ENCODE results near the gene STX7. TPM values are rescaled to one million over a fixed set of nuclear protein-coding genes. Genes with fewer than 3 reads are reported as not detected.
A peak's percentile ranks its signal among the peaks of the same experiment; 100 is the strongest.

The STX7 gene
- total RNA-seq, 3 donors from 2014 or later, result 28.5 to 67.4 (median 37.8) TPM

DNA sequence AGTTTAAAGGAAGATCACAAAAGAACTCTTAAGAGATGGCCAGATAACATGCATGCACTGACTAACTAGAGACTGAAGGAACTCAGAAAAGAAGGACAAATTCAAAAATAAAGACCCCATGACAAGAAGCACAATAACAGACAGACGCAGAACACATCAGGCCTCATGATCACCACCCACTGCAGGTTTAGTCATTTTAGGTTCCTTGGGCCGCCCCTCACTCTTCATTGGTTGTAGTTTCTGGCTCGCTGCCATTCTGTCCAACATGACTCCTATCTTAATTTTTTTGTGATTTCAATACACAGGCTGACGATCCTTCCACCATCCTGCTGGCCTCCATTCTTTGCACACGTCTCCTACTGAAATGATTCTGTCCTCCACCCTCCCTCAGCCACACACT lies 21.6 kb downstream of the STX7 start:
- no peaks in the 10 kb centered on the region for H3K27me3 ChIP-seq
- intact Hi-C loops (cut with DNase I; ENCODE audit: low total_unique reads), result no loop called here
- DNase-seq (ENCODE audit: low spot score in 2 of 2), result no peak
- H3K9me3 ChIP-seq, result no peaks in the 10 kb centered on the region
- TF ChIP-seq, protein P1, sequence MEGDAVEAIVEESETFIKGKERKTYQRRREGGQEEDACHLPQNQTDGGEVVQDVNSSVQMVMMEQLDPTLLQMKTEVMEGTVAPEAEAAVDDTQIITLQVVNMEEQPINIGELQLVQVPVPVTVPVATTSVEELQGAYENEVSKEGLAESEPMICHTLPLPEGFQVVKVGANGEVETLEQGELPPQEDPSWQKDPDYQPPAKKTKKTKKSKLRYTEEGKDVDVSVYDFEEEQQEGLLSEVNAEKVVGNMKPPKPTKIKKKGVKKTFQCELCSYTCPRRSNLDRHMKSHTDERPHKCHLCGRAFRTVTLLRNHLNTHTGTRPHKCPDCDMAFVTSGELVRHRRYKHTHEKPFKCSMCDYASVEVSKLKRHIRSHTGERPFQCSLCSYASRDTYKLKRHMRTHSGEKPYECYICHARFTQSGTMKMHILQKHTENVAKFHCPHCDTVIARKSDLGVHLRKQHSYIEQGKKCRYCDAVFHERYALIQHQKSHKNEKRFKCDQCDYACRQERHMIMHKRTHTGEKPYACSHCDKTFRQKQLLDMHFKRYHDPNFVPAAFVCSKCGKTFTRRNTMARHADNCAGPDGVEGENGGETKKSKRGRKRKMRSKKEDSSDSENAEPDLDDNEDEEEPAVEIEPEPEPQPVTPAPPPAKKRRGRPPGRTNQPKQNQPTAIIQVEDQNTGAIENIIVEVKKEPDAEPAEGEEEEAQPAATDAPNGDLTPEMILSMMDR (IDR thresholded peaks at IDR 0.05), result no peak
- H3K4me1 ChIP-seq, result peaks cover 0 to 4% of the 10 kb centered on the region in 2 donors
- H3K4me3 ChIP-seq, result no peak overlapping the region
- H3K36me3 ChIP-seq, result no peaks in the 10 kb centered on the region
- H3K27ac ChIP-seq, result no peak overlapping the region

DNA sequence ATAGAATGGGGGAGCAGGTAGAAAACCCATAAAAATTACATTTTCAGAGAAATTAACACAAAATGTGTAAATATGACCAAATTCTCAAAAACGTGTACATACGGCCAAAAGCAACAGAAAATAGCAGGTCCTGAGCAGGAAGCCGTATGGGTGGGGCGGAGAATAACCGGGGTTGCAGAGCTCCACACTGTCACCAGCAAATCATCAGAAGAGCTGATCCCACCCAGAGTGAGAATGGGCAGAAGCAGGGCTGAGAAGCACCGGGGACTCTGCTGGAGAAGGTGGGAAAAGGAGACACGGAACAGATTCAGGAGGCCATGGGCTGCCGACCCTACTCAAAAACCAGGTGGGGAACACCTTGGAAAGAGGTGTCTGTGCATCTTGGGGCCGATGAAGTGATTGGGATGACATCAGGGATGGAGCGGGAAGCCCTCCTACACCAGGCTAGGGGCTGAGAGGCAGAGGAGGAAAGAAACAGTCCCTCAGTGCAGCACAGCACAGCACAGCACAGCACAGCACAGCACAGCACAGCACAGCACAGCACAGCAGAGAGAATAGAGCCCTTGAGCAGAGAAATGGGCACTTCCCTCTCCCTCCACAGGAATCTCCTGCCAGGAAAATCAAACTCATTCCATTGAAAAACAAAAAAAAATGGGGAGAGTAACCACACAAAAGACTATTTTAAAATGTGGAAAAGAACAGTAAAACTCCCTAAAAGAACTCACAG lies 22.3 kb downstream of the STX7 start:
- intact Hi-C loops (cut with DNase I; ENCODE audit: low total_unique reads), result no loop called here
- TF ChIP-seq POLR2A (IDR thresholded peaks at IDR 0.05) (no peak), POLR2AphosphoS5 (IDR thresholded peaks at IDR 0.05) (no peak)
- TF ChIP-seq, protein P1 (IDR thresholded peaks at IDR 0.05), result no peak
- H3K36me3 ChIP-seq, result no peaks in the 10 kb centered on the region
- H3K27ac ChIP-seq, result peak overlapping the region in 1 of 2 donors; percentile 49
- H3K27me3 ChIP-seq, result no peaks in the 10 kb centered on the region
- H3K4me1 ChIP-seq, result no peaks in the 10 kb centered on the region
- H3K9me3 ChIP-seq, result no peaks in the 10 kb centered on the region
- no peak overlapping the region for H3K4me3 ChIP-seq
- no peak for DNase-seq (ENCODE audit: low spot score in 2 of 2)

DNA sequence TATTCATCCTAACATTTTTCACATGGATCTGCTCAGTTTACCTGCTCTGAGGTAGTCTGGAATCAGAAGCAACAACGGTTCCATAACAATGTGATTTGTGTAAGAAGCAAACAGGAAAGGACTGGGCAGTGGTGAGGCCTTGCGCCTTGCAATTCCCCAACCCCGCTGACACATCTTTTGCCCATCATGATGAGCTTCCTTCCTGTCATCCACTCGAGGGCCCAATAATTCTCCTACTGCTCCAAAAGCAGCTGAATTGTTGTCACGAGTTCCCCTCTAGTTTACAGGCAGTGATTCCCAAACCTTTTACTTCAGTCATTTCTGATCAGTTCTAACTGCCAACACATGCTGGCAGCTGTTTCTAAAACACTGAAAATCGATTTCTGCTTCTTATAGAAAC lies 22.9 kb downstream of the STX7 start:
- no peak for DNase-seq (ENCODE audit: low spot score in 2 of 2)

DNA sequence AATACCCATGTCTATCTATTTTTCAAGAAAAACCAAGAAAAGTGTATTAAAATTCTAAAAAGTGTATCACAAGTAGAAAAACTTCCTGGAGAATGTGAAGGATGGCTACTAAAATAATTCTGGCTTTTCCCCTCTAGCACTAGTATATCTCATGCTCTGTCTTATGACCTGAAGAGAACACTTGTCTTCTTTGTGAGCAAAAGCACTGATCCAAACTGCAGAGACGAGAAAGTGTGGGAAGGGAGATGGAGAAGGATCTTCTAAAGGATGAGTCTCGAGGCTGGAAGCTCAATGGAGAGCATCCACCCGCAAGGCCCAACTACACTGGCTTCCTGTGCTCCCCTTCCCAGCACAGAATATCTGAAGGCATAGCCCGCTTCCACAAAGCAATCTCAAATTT lies 23.5 kb downstream of the STX7 start:
- H3K4me3 ChIP-seq, result no peak overlapping the region
- no peak overlapping the region for H3K27ac ChIP-seq
- H3K36me3 ChIP-seq, result no peaks in the 10 kb centered on the region
- DNase-seq (ENCODE audit: low spot score in 2 of 2), result no peak
- H3K27me3 ChIP-seq, result no peaks in the 10 kb centered on the region
- no peaks in the 10 kb centered on the region for H3K9me3 ChIP-seq
- intact Hi-C loops (cut with DNase I; ENCODE audit: low total_unique reads), result no loop called here
- H3K4me1 ChIP-seq, result no peaks in the 10 kb centered on the region
- TF ChIP-seq POLR2A (IDR thresholded peaks at IDR 0.05), result no peak
- TF ChIP-seq POLR2AphosphoS5 (IDR thresholded peaks at IDR 0.05), result no peak
- TF ChIP-seq, protein P1 (IDR thresholded peaks at IDR 0.05), result no peak

More for the DNA sequence above, 22.9 kb downstream of the STX7 start:
- Histone ChIP-seq H3K4me3 (no peak overlapping the region), H3K4me1 (no peaks in the 10 kb centered on the region), H3K27ac (peak overlapping the region in 1 of 2 donors; percentile 49), H3K27me3 (no peaks in the 10 kb centered on the region), H3K36me3 (no peaks in the 10 kb centered on the region), H3K9me3 (no peaks in the 10 kb centered on the region)
- intact Hi-C loops (cut with DNase I; ENCODE audit: low total_unique reads), result no loop called here
- TF ChIP-seq, protein P1 (IDR thresholded peaks at IDR 0.05), result no peak
- no peak for TF ChIP-seq POLR2AphosphoS5 (IDR thresholded peaks at IDR 0.05)
- no peak for TF ChIP-seq POLR2A (IDR thresholded peaks at IDR 0.05)

DNA sequence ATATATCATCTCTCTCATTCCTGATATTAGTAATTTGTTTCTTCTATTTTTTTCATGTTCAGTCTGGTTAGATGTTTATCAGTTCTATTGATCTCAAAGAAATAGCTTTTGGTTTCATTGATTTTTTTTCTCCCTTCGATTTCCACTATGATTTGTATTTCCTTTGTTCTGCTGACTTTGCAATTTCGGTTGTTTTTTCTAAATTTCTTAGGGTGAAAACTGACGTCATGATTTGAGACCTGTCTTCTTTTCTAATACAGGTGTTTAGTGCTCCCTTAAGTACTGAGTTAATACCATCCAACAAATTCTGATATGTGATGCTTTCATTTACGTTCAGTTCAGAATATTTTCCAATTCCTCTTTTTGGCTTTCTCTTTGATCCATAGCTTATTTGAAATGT lies 25.2 kb downstream of the STX7 start:
- DNase-seq (ENCODE audit: low spot score in 2 of 2), result no peak
- H3K9me3 ChIP-seq, result no peaks in the 10 kb centered on the region
- H3K27me3 ChIP-seq, result no peaks in the 10 kb centered on the region
- no peak for TF ChIP-seq POLR2A (IDR thresholded peaks at IDR 0.05)
- TF ChIP-seq, protein P1 (IDR thresholded peaks at IDR 0.05), result no peak
- no peak for TF ChIP-seq POLR2AphosphoS5 (IDR thresholded peaks at IDR 0.05)
- no peak overlapping the region for H3K4me3 ChIP-seq
- H3K36me3 ChIP-seq, result no peaks in the 10 kb centered on the region
- H3K4me1 ChIP-seq, result no peaks in the 10 kb centered on the region
- H3K27ac ChIP-seq, result no peak overlapping the region
- intact Hi-C loops (cut with DNase I; ENCODE audit: low total_unique reads), result no loop called here

Data from breast epithelium (tissue), 4 donors.